Adrenal gland (tissue), 5 donors: Measurements from ENCODE around the gene REXO1.

Experiments
- POLR2A ChIP-seq, 2 donors: fragments of 450-650 bp; IDR thresholded peaks; one replicate each; pipeline ENCODE4 v1.6.1; 2017; ENCODE audit warnings: antibody characterized with exemption in 2 of 2, mild to moderate bottlenecking in 2 of 2, moderate library complexity in 1 of 2
- TF ChIP-seq, protein P1 (sequence below), 6 experiments: fragments of 450-650 bp in 4 of 6; fragments of 200-600 bp in 2 of 6; sonication (generic) in 1 of 6; IDR thresholded peaks; 1 replicate in 5 of 6; 2 replicates in 1 of 6; pipeline versions ENCODE4 v1.5.1 to v1.8.0; 2016 to 2021; ENCODE audit warnings: antibody characterized with exemption in 6 of 6, mild to moderate bottlenecking in 2 of 6, moderate library complexity in 1 of 6
- donor health status: DM: no; HTN: no; CAD: no.

- TF ChIP-seq, protein P1, sequence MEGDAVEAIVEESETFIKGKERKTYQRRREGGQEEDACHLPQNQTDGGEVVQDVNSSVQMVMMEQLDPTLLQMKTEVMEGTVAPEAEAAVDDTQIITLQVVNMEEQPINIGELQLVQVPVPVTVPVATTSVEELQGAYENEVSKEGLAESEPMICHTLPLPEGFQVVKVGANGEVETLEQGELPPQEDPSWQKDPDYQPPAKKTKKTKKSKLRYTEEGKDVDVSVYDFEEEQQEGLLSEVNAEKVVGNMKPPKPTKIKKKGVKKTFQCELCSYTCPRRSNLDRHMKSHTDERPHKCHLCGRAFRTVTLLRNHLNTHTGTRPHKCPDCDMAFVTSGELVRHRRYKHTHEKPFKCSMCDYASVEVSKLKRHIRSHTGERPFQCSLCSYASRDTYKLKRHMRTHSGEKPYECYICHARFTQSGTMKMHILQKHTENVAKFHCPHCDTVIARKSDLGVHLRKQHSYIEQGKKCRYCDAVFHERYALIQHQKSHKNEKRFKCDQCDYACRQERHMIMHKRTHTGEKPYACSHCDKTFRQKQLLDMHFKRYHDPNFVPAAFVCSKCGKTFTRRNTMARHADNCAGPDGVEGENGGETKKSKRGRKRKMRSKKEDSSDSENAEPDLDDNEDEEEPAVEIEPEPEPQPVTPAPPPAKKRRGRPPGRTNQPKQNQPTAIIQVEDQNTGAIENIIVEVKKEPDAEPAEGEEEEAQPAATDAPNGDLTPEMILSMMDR (IDR thresholded peaks at IDR 0.05): no peak
- TF ChIP-seq POLR2A (IDR thresholded peaks at IDR 0.05): no peak
Observed at GRCh38 chr19:1773184-1773583, 75.1 kb downstream of the REXO1 start.
